Keratinocyte (primary cell): ENCODE results near the gene GRB2.

Source experiments
- CTCF ChIP-seq, 3 experiments: IDR thresholded peaks in 1 of 3; conservative IDR thresholded peaks in 1 of 3; optimal IDR thresholded peaks in 1 of 3; 2 replicates in 2 of 3; 3 replicates in 1 of 3; pipeline versions ENCODE3 to v1.5.1; 2011; ENCODE audit warnings: low read length in 3 of 3, mild to moderate bottlenecking in 3 of 3, moderate library complexity in 2 of 3, control low read depth in 1 of 3, inconsistent platforms in 1 of 3; ENCODE audit not compliant: insufficient read depth in 2 of 3; ENCODE audit errors: extremely low read depth in 1 of 3
- EZH2 ChIP-seq: IDR thresholded peaks from one replicate; pipeline ENCODE4 v1.6.1; 2012; ENCODE audit warnings: inconsistent platforms, mild to moderate bottlenecking, low read length, moderate library complexity

- no peak for TF ChIP-seq CTCF (optimal IDR thresholded peaks at IDR 0.05 in 1 of 3, IDR thresholded peaks at IDR 0.05 in 1 of 3, conservative IDR thresholded peaks at IDR 0.05 in 1 of 3; ENCODE audit: extremely low read depth in 1 of 3, insufficient read depth in 2 of 3, low read length in 3 of 3)
- TF ChIP-seq EZH2: no peak
Measured at GRCh38 chr17:75300280-75300679, 105.2 kb downstream of the GRB2 start.
